Measurements from ENCODE around the gene GPR156. TPM values are rescaled to one million over a fixed set of nuclear protein-coding genes. Genes with fewer than 3 reads are reported as not detected.

Gene GPR156
- polyA plus RNA-seq (2011; rRNA removed) (0.63 and 0.68 TPM in 2 replicates), polyA plus RNA-seq (2017; fragmentation: RNase III; extraction: RNeasy Plus Mini Kit Qiagen cat#74134 plus additional on column Dnase treatment) (0.43 to 0.54 TPM (median 0.47 TPM) in 3 replicates), polyA minus RNA-seq (2011; rRNA and poly(A)+ RNA removed) (1.2 and 1.6 TPM in 2 replicates)
- 0.21 and 0.34 TPM in 2 replicates for polyA plus RNA-seq (2012; cell fraction: cytosol; rRNA removed)
- polyA plus RNA-seq (2012; cell fraction: nucleus; rRNA removed), result 0.41 and 0.65 TPM in 2 replicates

- ChIA-PET POLR2A (interaction anchor here (0.6 kb wide), 1 partner anchor 103 kb away, joined by 3 read pairs; no protein-coding TSS in a partner anchor), CTCF (interaction anchor here (1.4 kb wide), 1 partner anchor 10 kb away, joined by 4 read pairs; no protein-coding TSS in a partner anchor)
- TF ChIP-seq HOXB5 (CRISPR knock-in tag; IDR thresholded peaks at IDR 0.05) (peak; percentile 32; the same call in 1 of the 2 replicates), SREBF2 (IDR thresholded peaks at IDR 0.05) (no peak), E2F6 (IDR thresholded peaks at IDR 0.05; ENCODE audit: borderline replicate concordance, low read depth) (peak; percentile 88), ATOH8 (CRISPR knock-in tag; IDR thresholded peaks at IDR 0.05; ENCODE audit: low read depth) (peak; percentile 60; the same call in 1 of the 2 replicates), MAFK (IDR thresholded peaks at IDR 0.05; ENCODE audit: partially characterized antibody) (peak; percentile 62), MAX (IDR thresholded peaks at IDR 0.05) (peak; percentile 87)
- 39% methylated on average over 30 of the region's 72 CpGs for WGBS (ENCODE audit: missing lambda C conversion rate)
- Histone ChIP-seq H3K4me1 (peaks cover 3% of the 10 kb centered on the region; the same call in 1 of the 3 replicates), H3K27ac (peak within 1 kb of the TSS; percentile 68 to 88), H3K4me2 (peak within 1 kb of the TSS; percentile 96), H3K4me3 (peak within 1 kb of the TSS; percentile 64), H3K9me3 (no peaks in the 10 kb centered on the region)
- FAIRE-seq (no peak), DNase-seq (ENCODE audit: low read depth in 1 of 2, low spot score in 1 of 2) (peak; percentile 12 to 44), ATAC-seq (peak; percentile 79 to 88)
Observed at GRCh38 chr3:120284747-120285507, at the start of gene GPR156. Gene GPR156 (minus strand): TSS chr3:120285222. CDS start chr3:120244098, 41,124 bp downstream.

GRCh38 chr3:120332646-120333045 is 47.6 kb upstream of the GPR156 start:
- no peak for FAIRE-seq

More at GRCh38 chr3:120332646-120333045, 47.6 kb upstream of the GPR156 start:
- CTCF ChIA-PET, result interaction anchor here (0.6 to 3.3 kb wide), 5 partner anchors 16 to 88 kb away, joined by 3 to 9 read pairs (median 3); partner anchors contain the start of gene LRRC58
- H3K4me2 ChIP-seq, result no peak overlapping the region
- POLR2A ChIA-PET, result interaction anchor here (0.7 to 1.4 kb wide), 2 partner anchors 12 to 16 kb away, joined by 7 to 8 read pairs; partner anchors contain the start of gene LRRC58
- TF ChIP-seq JUN (IDR thresholded peaks at IDR 0.05) (no peak), CHD4 (IDR thresholded peaks at IDR 0.05; ENCODE audit: borderline replicate concordance) (no peak), MYC (IDR thresholded peaks at IDR 0.05; ENCODE audit: borderline replicate concordance, low read length) (no peak), REST (IDR thresholded peaks at IDR 0.05) (no peak), EP300 (IDR thresholded peaks at IDR 0.05) (no peak), TFCP2L1 (CRISPR knock-in tag; IDR thresholded peaks at IDR 0.05) (no peak), ZFP36 (IDR thresholded peaks at IDR 0.05; ENCODE audit: borderline replicate concordance, partially characterized antibody) (no peak), BCL3 (IDR thresholded peaks at IDR 0.05) (no peak), ZNF302 (CRISPR knock-in tag; IDR thresholded peaks at IDR 0.05) (no peak), RAD21 (conservative IDR thresholded peaks at IDR 0.05 in 1 of 2, IDR thresholded peaks at IDR 0.05 in 1 of 2) (no peak), HES2 (IDR thresholded peaks at IDR 0.05) (no peak)
- H3K4me1 ChIP-seq, result no peaks in the 10 kb centered on the region
- H3K27ac ChIP-seq, result no peak overlapping the region
- H3K9me3 ChIP-seq, result no peaks in the 10 kb centered on the region
- ATAC-seq (no peak), DNase-seq (ENCODE audit: low read depth in 1 of 2, low spot score in 1 of 2) (no peak)
- H3K4me3 ChIP-seq, result no peak overlapping the region
- 90% methylated on average over 8 of the region's 8 CpGs for WGBS (ENCODE audit: missing lambda C conversion rate)

Measured in A549 (cell line).